ENCODE measurements around the gene FMN2.

DNA sequence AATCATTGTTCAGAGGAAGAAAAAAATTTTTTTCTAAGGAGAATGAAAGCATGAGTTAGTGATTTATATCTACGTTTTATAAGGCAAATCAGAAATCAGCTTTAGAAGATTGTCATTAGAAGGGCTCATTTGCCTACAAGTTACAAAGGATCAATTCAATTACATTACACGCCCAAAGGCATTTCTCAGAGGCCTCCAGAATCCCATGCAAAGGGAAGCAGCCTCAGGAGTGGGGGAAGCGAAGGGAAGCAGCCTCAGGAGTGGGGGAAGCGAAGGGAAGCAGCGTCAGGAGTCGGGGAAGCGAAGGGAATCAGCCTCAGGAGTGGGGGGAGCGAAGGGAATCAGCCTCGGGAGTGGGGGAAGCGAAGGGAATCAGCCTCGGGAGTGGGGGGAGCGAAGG, 314.1 kb downstream of the FMN2 start:
- TF ChIP-seq RARB (CRISPR knock-in tag; IDR thresholded peaks at IDR 0.05), result no peak
- TF ChIP-seq ZFP30 (CRISPR knock-in tag; IDR thresholded peaks at IDR 0.05), result no peak
- TF ChIP-seq ISL1 (CRISPR knock-in tag; IDR thresholded peaks at IDR 0.05), result no peak
